NCI-H82 treated with DMSO at 0.1 percent for 48 hours (cell line): Measurements from ENCODE around the gene GNPNAT1.

Source experiments
- DNase-seq: peaks from one replicate; lab custom pipeline; 2025; ENCODE audit not compliant: unreplicated experiment; lab: John Stamatoyannopoulos, UW

Gene GNPNAT1

DNA sequence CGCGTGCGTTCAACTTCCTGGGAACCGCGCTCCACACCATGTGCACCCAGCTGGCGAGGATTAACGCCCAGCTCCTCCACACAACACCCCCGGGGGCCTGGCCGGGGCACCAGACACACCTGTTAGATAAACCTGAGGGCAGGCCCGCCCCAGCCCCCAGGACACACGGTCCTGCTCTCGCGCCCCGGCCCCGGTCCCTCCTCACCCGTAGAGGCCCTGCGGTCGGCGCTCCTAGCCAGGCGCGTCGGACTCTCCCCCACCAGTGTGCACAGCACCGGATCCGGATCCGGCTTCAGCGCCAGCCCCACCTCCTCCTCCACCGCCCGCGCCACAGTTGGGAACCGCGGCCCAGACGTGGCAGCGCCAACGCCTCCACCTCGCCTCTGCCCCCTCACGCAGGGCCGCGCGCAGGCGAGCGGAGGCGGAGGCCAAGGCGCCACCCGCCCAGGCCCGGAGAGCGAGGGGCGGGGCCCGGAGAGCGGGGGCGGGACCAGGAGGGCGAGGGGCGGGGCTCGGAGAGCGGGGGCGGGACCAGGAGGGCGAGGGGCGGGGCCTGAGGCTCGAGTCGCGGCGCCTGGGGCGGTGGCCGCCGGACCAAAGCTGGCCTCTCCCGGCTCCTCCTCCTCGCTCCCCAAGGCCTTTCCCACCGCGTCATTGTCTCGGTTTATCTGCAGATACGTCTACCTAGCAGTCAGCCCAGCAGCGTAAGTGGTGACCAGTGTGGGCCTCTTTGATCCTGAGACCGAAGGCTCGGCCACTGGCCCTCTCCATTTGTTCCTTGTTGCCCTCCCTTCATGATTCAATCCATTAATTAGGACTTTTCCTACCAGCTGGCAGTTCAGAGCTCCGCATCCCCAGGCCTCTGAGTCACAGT, at the start of gene GNPNAT1:
GNPNAT1 (minus strand) TSS at position 385 of the 874 bp plus-strand sequence. CDS start 6,957 bp downstream, outside the sequence.
- peak; percentile 74 for DNase-seq

DNA sequence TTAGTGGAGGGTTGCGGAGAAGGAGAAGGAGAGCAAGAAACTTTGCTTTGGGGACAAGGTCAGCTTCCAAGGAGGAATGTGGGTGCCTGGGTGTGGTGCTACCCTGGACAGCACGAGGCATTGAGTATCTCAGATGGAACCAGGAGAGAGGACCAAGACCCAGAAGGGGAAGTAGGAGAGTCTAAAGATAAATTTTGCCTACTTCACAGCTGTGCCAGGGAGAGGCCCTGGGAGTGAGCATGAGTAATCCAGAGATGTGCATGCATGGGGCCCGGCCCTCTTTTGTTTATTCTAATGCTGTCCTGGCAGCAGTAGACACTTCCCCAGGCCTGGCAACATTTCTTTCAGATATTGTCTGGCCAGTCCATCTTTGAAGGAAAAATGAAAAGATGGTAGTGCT, 49.5 kb upstream of the GNPNAT1 start:
- DNase-seq: no peak

DNA sequence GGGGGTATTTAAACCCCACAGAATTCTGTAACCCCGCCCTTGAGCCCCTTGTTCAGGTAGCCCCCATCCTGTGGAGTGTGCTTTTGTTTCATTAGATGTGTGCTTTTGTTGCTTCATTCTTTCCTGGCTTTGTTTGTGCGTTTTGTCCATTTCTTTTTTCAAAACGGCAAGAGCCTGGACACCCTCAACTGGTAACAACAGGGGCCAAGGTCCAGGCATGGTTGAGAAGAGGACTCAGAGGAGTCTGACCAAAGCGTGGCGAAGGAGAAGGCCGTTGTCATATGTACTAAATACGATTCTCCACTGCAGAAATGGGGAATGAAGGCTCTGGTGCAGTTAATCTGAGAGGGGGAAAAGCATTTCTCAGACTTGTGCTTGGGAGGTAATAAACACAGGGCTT, 46.0 kb upstream of the GNPNAT1 start:
- no peak for DNase-seq

DNA sequence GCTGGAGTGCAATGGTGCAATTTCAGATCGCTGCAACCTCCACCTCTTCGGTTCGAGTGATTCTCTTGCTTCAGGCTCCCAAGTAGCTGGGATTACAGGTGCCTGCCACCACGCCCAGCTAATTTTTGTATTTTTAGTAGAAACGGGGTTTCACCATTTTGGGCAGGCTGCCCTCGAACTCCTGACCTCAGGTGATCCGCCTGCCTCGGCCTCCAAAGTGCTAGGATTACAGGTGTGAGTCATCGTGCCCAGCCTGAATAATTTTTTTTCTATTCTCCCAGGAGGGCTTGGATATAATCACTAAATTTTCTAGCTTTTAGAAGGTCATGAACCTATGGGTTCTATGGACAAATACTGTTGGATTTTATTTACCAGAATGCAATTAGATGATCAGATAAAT, 44.7 kb upstream of the GNPNAT1 start:
- no peak for DNase-seq

DNA sequence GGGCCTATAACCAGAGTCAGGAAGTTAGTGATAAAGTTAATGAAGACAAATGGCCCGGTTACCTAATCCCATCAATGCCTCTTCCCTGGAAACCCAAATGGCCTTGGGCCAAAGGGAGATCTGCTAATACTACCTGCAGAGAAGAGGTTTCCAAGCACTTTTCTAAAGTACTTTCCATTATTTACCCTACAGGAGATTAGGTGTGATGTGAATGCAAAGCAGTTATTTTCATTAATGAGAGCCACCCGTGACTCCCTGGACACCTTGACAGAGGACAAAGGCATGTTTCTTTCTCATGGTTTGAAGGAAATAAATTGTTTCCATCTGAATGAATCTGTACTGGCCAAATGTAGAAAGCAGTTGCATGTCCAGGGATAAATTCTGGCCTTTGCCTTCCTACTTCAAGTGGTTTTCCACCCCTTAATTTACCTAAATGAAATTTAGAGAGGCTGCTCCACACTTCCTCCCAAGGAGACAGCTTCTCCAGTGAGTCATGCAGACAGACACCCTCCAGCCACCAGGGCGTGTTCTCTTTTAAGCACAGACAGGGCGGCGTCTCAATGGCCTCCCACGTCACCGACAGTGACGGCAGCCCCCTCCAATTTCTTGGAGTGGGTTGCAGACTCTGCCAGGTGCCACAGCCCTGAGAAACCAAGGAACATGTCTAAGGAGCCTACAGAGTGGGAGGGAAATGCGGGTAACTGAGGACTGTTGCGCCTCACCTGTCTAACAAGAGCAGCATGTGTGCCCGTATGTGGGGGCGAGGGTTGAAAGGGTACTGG, 43.9 kb upstream of the GNPNAT1 start:
- peak; percentile 81 for DNase-seq

DNA sequence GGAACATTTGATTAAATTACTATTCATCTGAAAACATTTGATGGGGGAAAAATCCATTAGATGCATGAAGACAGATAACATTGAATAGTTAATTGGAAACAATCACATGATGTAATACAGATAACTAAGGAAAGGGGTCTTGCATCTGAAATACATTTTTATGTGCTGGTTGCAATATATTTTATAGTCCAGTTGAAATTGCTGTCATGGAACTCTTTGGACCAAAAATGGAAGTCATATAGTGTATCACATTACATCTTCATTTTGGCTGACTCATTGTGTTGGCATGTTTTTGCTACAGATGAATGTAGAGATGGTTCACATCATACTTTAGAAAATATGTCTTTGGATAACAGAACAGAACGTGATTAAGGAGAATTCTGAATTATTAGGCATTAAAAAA, 43.0 kb upstream of the GNPNAT1 start:
- DNase-seq: no peak

DNA sequence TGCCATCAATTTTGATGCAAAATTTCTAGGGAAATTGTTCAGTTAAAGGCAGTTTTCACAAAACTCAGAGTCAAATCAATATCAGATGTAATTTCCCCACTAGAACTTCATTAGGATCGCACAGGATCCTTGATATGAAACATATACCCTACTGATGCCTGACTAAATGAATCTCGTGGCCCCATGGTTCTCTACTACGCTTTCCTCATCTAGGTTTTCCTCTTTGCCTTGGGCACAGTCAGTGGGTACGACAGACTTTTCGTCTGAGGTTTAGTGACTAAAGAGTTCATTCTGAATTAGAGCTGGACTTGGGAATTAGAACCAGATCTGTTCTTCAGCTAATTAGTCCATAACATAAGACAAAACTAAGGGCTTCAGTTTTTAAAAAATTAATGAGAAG, 42.5 kb upstream of the GNPNAT1 start:
- no peak for DNase-seq

DNA sequence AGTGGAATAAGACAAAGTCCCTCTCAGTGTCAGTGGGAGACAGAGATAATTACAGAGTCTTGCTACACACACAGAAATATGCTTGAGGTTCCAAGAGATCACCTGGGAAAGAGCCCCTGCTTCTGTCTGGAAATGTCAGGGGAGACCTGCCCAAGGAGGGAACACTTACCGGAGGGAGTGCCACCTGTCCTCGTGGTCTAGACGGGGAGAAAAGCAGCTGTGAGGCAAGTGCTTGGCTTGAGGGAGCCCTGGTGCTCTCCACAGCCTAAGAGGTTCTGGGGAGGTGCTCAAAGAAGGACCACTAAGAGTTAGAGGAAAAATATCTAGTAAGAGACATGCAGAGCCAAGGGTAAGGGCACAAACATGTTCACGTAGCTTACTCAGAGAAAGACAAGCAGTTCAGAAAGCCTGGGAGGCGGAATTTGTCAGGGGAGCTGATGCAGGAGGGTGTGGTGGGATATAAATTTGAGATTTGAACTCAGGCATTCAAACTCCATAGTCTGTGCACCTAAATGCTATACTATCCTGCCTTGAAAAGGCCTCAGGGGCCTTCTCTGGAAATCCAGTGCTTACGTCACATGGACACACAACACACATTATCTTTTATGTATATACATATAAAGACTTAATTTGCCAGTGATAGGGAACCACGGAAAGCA, 38.2 kb upstream of the GNPNAT1 start:
- no peak for DNase-seq

DNA sequence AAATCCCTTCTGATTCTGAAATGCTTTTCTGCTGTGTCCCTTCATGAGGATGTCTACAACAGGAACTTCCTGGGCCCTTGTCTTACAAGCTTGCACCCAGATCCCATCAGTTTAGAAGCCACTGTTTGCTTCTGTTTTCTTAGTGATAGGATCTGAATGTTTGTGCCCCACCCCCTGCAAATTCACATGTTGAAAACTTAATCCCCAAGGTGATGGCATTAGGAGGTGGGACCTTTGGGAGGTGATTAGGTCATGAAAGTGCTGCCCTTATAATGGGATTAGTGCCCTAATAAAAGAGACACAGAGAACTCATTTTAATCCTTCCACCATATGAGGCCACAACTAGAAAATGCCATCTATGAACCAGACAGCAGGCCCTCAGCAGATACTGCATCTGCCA, 36.0 kb upstream of the GNPNAT1 start:
- DNase-seq: peak; percentile 88

DNA sequence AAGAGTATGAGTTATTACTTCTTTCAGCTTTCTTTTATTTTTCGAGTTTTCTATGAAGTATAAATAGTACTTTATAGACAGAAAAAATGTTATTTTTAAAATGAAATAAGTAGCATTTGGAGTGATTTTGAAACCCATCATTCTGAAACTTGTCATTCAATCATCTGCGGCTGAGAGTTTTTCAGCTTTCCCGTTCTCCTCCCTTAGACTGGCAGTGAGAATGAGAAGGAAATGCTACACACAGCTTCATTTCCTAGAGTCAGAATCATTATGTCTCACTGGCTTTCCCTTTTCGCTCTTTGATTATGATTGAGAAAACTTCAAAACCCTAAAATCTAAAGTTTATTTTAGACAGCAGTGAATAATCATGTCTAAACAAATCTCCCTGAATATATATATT, 33.7 kb upstream of the GNPNAT1 start:
- no peak for DNase-seq

DNA sequence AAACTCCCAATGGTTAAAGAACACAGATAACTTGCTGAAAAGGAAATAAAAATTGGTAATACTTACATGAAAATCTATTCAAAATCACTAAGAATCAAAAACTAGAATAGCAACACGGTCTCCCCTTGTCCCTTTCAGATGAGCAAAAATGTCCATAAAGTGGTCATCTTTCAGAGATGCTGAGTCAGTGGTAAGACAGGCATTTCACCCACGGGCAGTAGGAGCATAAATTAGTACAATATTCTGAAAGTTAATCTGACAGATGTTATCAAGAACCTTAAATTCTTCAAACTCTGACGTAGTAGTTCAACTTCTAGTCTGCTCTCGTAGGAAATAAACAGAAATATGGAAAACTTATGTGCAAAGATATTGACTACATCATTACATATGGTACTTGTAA, 33.1 kb upstream of the GNPNAT1 start:
- DNase-seq: no peak

DNA sequence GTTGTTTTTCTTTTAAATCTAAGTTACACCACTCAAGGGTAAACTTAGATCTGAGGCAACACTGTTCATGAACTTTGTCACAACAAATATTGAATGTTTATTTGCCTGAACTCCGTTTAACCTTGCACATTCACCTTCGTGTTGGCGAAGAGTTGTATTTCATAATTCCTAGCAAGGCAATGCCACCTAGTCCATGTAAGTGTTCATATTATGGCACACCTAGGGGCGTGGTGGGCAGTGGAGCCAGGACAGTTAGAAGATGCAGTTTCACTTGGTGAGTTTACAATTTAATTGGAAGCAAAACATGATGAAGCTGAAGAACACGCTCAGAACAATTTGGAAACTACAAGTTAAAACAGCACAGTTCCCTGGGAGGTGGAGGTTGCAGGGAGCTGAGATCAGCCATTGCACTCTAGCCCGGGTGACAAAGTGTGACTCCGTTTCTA, 30.4 kb upstream of the GNPNAT1 start:
- DNase-seq: no peak

DNA sequence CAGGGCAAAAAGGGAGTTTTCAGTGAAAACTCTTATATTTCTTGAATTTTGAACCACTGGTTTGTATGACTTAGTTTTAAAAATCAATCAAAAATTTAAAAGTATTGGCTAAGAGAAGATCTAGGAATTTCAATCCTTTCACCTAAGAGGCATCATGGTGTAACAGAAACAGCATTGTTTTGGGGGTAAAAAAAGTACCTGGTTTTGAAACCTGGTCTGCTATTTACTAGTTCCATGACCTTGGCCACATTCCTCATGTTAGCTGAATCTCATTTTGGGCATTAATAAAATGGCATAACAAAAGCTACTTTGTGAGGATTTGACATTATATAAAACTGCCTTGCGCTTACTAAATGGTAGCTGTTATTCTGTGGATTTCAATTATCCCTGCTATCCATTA, 16.7 kb upstream of the GNPNAT1 start:
- no peak for DNase-seq

DNA sequence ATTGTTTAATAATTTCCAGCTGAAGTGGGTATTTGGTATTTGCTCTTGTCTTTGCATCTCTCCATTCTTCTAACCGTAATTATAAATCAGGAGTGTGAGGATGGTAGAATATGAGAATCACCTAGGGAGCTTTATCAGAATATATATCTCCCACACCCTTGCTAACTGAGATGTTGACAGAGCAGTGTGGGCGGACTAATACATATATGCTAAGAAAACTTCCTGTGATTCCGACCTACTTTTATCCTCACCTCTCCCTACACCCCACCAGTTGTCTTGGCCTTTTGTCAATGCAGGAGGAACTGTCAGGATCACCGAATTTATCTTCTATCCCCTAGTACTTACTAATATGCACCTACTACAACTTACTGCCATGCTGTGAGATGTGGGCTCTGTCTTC, 14.7 kb upstream of the GNPNAT1 start:
- DNase-seq: no peak

DNA sequence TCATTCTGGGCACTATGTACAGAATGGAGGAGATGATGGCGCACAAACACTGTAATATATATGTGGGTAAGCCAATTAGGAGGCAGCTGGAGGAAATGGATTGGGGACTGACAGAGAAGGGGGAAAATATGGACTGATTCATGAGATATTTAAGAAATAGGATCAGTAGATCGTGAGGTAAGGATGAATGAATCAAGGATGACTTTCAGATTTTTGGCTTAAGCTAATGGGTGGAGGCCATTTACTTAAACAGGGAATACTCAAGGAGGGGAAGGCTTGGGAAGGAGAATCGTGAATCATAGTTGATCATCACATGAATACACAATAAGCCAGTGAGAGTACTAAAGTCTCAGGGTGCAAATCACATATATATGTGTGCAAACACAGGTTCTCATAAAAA, 11.2 kb upstream of the GNPNAT1 start:
- no peak for DNase-seq

DNA sequence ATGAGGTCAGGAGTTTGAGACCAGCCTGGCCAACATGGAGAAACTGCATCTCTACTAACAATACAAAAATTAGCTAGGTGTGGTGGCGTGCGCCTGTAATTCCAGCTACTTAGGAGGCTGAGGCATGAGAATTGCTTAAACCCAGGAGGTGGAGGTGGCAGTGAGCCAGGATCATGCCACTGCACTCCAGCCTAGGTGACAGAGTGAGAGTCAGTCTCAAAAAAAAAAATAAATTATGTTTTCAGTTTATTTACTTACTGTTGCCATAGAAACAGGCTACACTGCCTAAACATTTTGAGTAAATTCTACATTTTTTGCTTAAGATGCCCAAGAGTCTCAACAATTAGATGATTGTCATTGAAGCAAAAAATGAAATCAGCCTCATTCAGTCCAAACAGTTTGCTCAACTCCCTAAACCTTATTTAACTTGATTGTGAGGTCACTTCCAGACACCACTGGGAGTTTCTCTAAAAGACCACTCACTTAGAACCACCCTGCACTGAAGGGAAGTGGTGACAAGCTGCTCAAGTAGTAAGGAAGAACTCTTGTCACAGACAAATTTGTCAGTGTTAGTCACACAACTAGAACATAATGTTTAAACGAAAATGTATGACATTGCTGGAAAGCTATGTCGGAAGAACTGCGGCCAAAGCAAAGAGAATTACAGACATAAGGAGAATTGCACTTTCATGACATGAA, 9.8 kb upstream of the GNPNAT1 start:
- no peak for DNase-seq

DNA sequence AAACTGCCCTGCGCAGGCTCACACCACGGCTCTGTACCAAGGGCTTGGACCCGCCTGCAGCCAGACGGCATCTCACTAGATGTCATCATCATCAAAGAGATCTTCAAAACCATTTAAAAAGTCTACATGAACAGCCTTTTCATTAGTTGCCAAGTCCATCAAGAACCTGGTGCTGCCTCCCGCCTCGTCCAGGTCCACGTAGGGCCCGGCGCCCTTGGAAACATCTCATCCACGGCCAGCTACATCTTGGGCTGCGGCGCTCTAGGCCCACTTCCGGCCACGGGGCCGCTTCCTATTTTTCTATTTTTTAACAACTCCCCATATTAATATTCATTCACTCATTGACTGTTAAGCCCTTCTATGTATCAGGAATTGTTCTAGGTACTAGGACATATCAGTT, 7.4 kb upstream of the GNPNAT1 start:
- no peak for DNase-seq

DNA sequence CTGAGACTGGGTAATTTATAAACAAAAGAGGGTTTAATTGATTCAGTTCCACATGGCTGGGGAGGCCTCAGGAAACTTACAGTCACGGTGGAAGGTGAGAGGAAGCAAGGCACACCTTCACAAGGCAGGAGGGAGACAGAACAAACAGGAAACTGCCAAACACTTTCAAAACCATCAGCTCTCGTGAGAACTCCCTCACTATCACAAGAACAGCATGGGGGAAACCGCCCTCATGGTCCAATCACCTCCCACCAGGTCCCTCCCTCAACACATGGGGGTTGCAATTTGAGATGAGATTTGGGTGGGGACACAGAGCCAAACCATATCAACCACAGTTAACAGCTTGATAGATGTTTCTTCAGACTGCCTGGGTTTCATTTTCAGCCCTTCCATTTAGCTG, 6.2 kb upstream of the GNPNAT1 start:
- no peak for DNase-seq

DNA sequence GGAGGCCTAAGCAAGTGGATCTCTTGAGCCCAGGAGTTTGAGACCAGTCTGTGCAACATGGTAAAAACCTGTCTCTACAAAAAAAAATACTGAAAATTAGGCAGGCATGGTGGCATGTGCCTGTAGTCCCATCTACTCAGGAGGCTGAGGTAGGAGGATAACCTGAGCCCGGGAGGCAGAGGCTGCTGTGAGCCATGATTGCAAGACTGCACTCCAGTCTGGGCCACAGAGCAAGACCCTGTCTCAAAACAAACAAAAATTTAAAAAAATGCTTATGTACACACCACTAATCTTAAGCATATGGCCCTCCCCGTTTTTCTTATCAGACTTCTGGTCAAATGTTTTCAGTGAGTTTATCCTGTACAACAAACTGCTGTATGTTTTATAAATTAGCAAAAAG, 1.7 kb upstream of the GNPNAT1 start:
- no peak for DNase-seq

DNA sequence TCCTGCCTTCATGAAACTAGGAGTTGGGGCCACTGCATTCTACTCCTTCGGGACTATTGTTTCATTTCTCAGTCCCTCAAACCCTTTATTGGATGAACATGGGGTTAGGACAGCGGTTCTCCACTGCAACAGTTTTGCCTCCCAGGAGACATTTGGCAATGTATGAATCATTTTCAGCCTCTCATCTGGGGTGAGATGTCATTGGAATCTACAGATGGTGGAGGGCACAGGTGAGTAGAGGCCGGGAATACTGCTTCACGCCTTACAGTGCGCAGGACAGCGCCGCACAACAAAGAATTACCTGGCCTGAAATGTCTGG, 649 bp upstream of the GNPNAT1 start:
- DNase-seq: no peak

DNA sequence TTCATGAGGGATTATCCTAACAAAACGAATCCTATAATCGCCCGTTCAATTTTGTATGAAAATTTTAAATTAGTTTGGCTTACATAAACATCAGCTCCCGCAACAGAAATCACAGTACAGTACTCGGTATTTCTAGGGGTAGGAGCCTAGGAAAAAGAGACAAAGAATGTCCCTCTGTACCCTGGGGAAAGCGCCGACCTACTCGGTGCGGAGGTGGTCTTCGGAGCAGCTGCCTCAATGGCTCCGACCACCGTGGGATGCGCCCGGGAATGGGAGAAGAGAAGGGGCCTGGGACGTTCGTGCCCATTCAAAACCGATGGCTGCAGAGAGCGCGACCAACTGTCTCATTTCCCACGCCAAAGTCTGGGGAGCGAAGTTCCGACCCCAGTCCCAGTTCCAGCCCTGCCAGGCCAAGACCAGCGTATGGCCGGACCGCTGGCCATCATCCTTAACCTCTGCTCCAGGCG, 618 bp downstream of the GNPNAT1 start:
- no peak for DNase-seq
